Gastrocnemius medialis (tissue), 4 donors: ENCODE data around the gene TRIM15. TPM values are rescaled to one million over a fixed set of nuclear protein-coding genes. Genes with fewer than 3 reads are reported as not detected.
A peak's percentile ranks its signal among the peaks of the same experiment; 100 is the strongest.

Experiments used
- ATAC-seq, 2 donors: fragments of 150-250 bp; one replicate each; pipeline ENCODE4 v1.9.1; 2016
- DNase-seq, 2 donors: peaks; one replicate each; pipeline ENCODE4 v3.0.0-alpha.2; 2019
- H3K27ac ChIP-seq, 4 donors: fragments of 200-600 bp; sonication (generic); 1 replicate in 1 of 4; 2 replicates in 3 of 4; pipeline ENCODE4 v1.5.1; 2016 to 2018; ENCODE audit warnings: mild to moderate bottlenecking in 2 of 4, moderate library complexity in 1 of 4
- H3K27me3 ChIP-seq, 3 donors: fragments of 200-600 bp; sonication (generic) in 2 of 3; 1 replicate in 1 of 3; 2 replicates in 2 of 3; pipeline versions ENCODE4 v1.5.1 to v1.6.0; 2016 to 2019; ENCODE audit warnings: mild to moderate bottlenecking in 1 of 3, moderate library complexity in 1 of 3
- H3K36me3 ChIP-seq, 2 donors: fragments of 200-600 bp; sonication (generic) in 1 of 2; one replicate each; pipeline ENCODE4 v1.5.1; 2017 to 2018
- H3K4me1 ChIP-seq, 2 donors: fragments of 200-600 bp; sonication (generic) in 1 of 2; one replicate each; pipeline ENCODE4 v1.5.1; 2016 to 2017; ENCODE audit warnings: mild to moderate bottlenecking in 2 of 2
- H3K4me3 ChIP-seq, 4 donors: fragments of 200-600 bp; sonication (generic) in 3 of 4; 1 replicate in 1 of 4; 2 replicates in 3 of 4; pipeline ENCODE4 v1.5.1; 2016 to 2019; ENCODE audit warnings: mild to moderate bottlenecking in 2 of 4
- H3K9me3 ChIP-seq, 3 donors: fragments of 200-600 bp; sonication (generic) in 2 of 3; 1 replicate in 1 of 3; 2 replicates in 2 of 3; pipeline ENCODE4 v1.5.1; 2016 to 2019
- CTCF ChIP-seq, 5 experiments: fragments of 450-650 bp in 3 of 5; fragments of 200-600 bp in 2 of 5; sonication (generic) in 2 of 5; IDR thresholded peaks in 4 of 5; conservative IDR thresholded peaks in 1 of 5; 1 replicate in 4 of 5; 2 replicates in 1 of 5; pipeline ENCODE4 v1.5.1; 2016 to 2019; ENCODE audit warnings: antibody characterized with exemption in 5 of 5, mild to moderate bottlenecking in 3 of 5, moderate library complexity in 3 of 5
- POLR2A ChIP-seq, 2 donors: fragments of 450-650 bp; IDR thresholded peaks; one replicate each; pipeline ENCODE4 v1.6.1; 2017; ENCODE audit warnings: antibody characterized with exemption in 2 of 2, mild to moderate bottlenecking in 2 of 2, moderate library complexity in 2 of 2
- in situ Hi-C, 4 donors: fragments of 200-750 bp; cut with MboI; loops; one replicate each; pipeline versions ENCODE4 v1.15.0 to v1.8.0; 2017; ENCODE audit warnings: low sequenced_read_pairs in 4 of 4
- intact Hi-C: fragments of 100-400 bp; cut with DNase I; formaldehyde crosslinking; loops from one replicate; pipeline ENCODE4 v1.15.1; 2023; ENCODE audit warnings: low total_unique reads
- total RNA-seq, 4 donors: library from RNA; depleted of rRNA; stranded (reverse); fragments of >200 nt; gene quantifications; one replicate each; pipeline versions ENCODE4 v1.1.0 to v1.2.3, GENCODE V29; 2016

TRIM15 gene
- total RNA-seq, 4 donors from 2014 or later: 0.12 TPM; not detected in 3

GRCh38 chr6:30122515-30122914 lies 40.8 kb upstream of the TRIM15 start:
- Histone ChIP-seq H3K4me1 (peaks cover 0 to under 1% of the 10 kb centered on the region in 2 donors), H3K27me3 (peaks cover 7 to 13% (median 8%) of the 10 kb centered on the region in 3 donors), H3K9me3 (no peaks in the 10 kb centered on the region), H3K27ac (no peak overlapping the region), H3K4me3 (no peak overlapping the region), H3K36me3 (no peaks in the 10 kb centered on the region)
- no peak for ATAC-seq
- in situ Hi-C loops (no loop called here), intact Hi-C loops (no loop called here)
- no peak for TF ChIP-seq CTCF (IDR thresholded peaks at IDR 0.05 in 4 of 5, conservative IDR thresholded peaks at IDR 0.05 in 1 of 5)
- no peak for TF ChIP-seq POLR2A (IDR thresholded peaks at IDR 0.05)
- DNase-seq: no peak

GRCh38 chr6:30127238-30128093 lies 35.9 kb upstream of the TRIM15 start:
- DNase-seq: no peak

GRCh38 chr6:30129265-30130178 lies 33.8 kb upstream of the TRIM15 start:
- DNase-seq: no peak
- no peaks in the 10 kb centered on the region for H3K9me3 ChIP-seq
- peaks cover 4 to 10% of the 10 kb centered on the region in 2 donors for H3K4me1 ChIP-seq
- ATAC-seq: no peak
- H3K27ac ChIP-seq: no peak overlapping the region
- no peak for TF ChIP-seq CTCF (IDR thresholded peaks at IDR 0.05 in 4 of 5, conservative IDR thresholded peaks at IDR 0.05 in 1 of 5)
- TF ChIP-seq POLR2A (IDR thresholded peaks at IDR 0.05): no peak
- intact Hi-C loops (no loop called here), in situ Hi-C loops (no loop called here)
- H3K27me3 ChIP-seq: peaks cover 39 to 54% (median 54%) of the 10 kb centered on the region in 3 donors
- H3K4me3 ChIP-seq: no peak overlapping the region
- H3K36me3 ChIP-seq: no peaks in the 10 kb centered on the region

More at GRCh38 chr6:30127238-30128093, 35.9 kb upstream of the TRIM15 start:
- intact Hi-C loops (no loop called here), in situ Hi-C loops (no loop called here)
- Histone ChIP-seq H3K36me3 (no peaks in the 10 kb centered on the region), H3K4me1 (peaks cover 4 to 10% of the 10 kb centered on the region in 2 donors), H3K27me3 (peaks cover 39 to 52% (median 46%) of the 10 kb centered on the region in 3 donors), H3K9me3 (no peaks in the 10 kb centered on the region), H3K4me3 (peak overlapping the region in 3 of 4 donors; percentile 2 to 36 (median 23)), H3K27ac (no peak overlapping the region)
- ATAC-seq: no peak
- TF ChIP-seq POLR2A (IDR thresholded peaks at IDR 0.05): no peak

GRCh38 chr6:30130179-30130679 lies 33.1 kb upstream of the TRIM15 start:
- Histone ChIP-seq H3K4me1 (peaks cover 4 to 10% of the 10 kb centered on the region in 2 donors), H3K4me3 (no peak overlapping the region), H3K9me3 (no peaks in the 10 kb centered on the region), H3K27me3 (peaks cover 39 to 54% (median 51%) of the 10 kb centered on the region in 3 donors), H3K36me3 (no peaks in the 10 kb centered on the region), H3K27ac (no peak overlapping the region)
- in situ Hi-C loops (no loop called here), intact Hi-C loops (no loop called here)
- no peak for ATAC-seq
- no peak for DNase-seq
- no peak for TF ChIP-seq POLR2A (IDR thresholded peaks at IDR 0.05)
- TF ChIP-seq CTCF (IDR thresholded peaks at IDR 0.05 in 4 of 5, conservative IDR thresholded peaks at IDR 0.05 in 1 of 5): no peak
